Measurements from ENCODE around the gene IDH3A. TPM values are rescaled to one million over a fixed set of nuclear protein-coding genes. Genes with fewer than 3 reads are reported as not detected.

Gene IDH3A
- total RNA-seq, 1 donor from 2014 or later, result 19.3 TPM

DNA sequence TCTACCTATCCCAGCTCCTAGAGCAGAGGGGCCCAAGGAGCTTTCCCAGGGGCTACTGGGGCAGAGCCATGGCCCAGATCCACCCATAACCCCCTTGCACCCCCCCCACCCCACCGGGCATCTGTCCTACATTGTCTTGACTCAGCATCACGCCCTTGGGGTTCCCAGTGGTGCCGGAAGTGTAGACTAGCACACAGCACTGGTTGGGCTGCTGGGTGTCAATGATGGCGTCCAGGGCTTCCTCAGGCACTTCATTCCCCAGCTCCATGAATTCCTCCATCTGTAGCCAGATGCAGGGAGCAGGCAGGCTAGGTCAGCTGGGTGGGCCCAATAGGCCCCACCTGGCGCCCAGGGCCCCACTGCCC, 33.2 kb downstream of the IDH3A start:
- Mint-ChIP-seq H3K9me3 (no peaks in the 10 kb centered on the region), H3K27ac (no peak overlapping the region), H3K27me3 (ENCODE audit: insufficient read depth, low read depth) (peaks cover 3% of the 10 kb centered on the region), H3K4me1 (no peaks in the 10 kb centered on the region), H3K36me3 (no peaks in the 10 kb centered on the region), H3K4me3 (no peak overlapping the region)
- Histone ChIP-seq H3K27ac (no peak overlapping the region), H3K4me3 (no peak overlapping the region), H3K36me3 (no peaks in the 10 kb centered on the region), H3F3A (ENCODE audit: low read depth) (no peaks in the 10 kb centered on the region), H3K9ac (no peak overlapping the region), H3K4me1 (no peaks in the 10 kb centered on the region), H3K79me2 (ENCODE audit: low read depth) (no peaks in the 10 kb centered on the region), H3K27me3 (no peaks in the 10 kb centered on the region), H3K4me2 (no peak overlapping the region), H4K20me1 (ENCODE audit: low read depth) (no peaks in the 10 kb centered on the region), H3K9me3 (ENCODE audit: low read depth) (no peaks in the 10 kb centered on the region), H2AFZ (replicated peaks) (no peak overlapping the region)
- no peak for DNase-seq (ENCODE audit: low spot score)
- TF ChIP-seq EZH2 (IDR thresholded peaks at IDR 0.05) (no peak), EZH2phosphoT487 (IDR thresholded peaks at IDR 0.05) (no peak)
- TF ChIP-seq, protein P1, sequence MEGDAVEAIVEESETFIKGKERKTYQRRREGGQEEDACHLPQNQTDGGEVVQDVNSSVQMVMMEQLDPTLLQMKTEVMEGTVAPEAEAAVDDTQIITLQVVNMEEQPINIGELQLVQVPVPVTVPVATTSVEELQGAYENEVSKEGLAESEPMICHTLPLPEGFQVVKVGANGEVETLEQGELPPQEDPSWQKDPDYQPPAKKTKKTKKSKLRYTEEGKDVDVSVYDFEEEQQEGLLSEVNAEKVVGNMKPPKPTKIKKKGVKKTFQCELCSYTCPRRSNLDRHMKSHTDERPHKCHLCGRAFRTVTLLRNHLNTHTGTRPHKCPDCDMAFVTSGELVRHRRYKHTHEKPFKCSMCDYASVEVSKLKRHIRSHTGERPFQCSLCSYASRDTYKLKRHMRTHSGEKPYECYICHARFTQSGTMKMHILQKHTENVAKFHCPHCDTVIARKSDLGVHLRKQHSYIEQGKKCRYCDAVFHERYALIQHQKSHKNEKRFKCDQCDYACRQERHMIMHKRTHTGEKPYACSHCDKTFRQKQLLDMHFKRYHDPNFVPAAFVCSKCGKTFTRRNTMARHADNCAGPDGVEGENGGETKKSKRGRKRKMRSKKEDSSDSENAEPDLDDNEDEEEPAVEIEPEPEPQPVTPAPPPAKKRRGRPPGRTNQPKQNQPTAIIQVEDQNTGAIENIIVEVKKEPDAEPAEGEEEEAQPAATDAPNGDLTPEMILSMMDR (IDR thresholded peaks at IDR 0.05), result no peak

DNA sequence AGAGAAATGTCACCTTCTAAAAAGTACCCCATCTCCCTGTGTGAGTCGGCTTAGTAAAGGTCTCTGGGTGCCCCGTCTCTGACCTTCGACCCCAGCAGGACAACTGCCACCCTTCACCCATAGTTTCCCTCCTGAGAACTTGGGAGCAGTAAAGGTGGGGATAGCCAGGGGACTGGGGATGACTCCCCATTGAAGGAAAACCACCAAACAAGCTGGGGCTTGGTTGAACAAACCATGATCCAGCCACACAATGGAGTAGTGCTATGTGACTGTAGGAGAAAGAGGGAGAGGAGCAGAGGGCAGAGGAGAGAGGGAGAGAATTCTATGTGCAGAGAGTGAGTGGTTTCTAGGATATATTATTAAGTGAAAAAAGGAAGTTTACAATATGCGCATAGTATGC, 33.7 kb downstream of the IDH3A start:
- Histone ChIP-seq H3K36me3 (no peaks in the 10 kb centered on the region), H3K79me2 (ENCODE audit: low read depth) (no peaks in the 10 kb centered on the region), H3K4me2 (no peak overlapping the region), H3K27me3 (no peaks in the 10 kb centered on the region), H3K9me3 (ENCODE audit: low read depth) (no peaks in the 10 kb centered on the region), H2AFZ (replicated peaks) (no peak overlapping the region), H3K27ac (no peak overlapping the region), H3F3A (ENCODE audit: low read depth) (no peaks in the 10 kb centered on the region), H3K4me3 (no peak overlapping the region), H3K4me1 (no peaks in the 10 kb centered on the region), H4K20me1 (ENCODE audit: low read depth) (no peaks in the 10 kb centered on the region), H3K9ac (no peak overlapping the region)
- peaks cover 3% of the 10 kb centered on the region for H3K27me3 Mint-ChIP-seq (ENCODE audit: insufficient read depth, low read depth)
- H3K4me3 Mint-ChIP-seq, result no peak overlapping the region
- no peak for DNase-seq (ENCODE audit: low spot score)
- no peak overlapping the region for H3K27ac Mint-ChIP-seq
- no peaks in the 10 kb centered on the region for H3K9me3 Mint-ChIP-seq
- H3K36me3 Mint-ChIP-seq, result no peaks in the 10 kb centered on the region
- no peak for TF ChIP-seq EZH2phosphoT487 (IDR thresholded peaks at IDR 0.05)
- TF ChIP-seq EZH2 (IDR thresholded peaks at IDR 0.05), result no peak
- TF ChIP-seq, protein P1 (IDR thresholded peaks at IDR 0.05), result no peak
- no peaks in the 10 kb centered on the region for H3K4me1 Mint-ChIP-seq

DNA sequence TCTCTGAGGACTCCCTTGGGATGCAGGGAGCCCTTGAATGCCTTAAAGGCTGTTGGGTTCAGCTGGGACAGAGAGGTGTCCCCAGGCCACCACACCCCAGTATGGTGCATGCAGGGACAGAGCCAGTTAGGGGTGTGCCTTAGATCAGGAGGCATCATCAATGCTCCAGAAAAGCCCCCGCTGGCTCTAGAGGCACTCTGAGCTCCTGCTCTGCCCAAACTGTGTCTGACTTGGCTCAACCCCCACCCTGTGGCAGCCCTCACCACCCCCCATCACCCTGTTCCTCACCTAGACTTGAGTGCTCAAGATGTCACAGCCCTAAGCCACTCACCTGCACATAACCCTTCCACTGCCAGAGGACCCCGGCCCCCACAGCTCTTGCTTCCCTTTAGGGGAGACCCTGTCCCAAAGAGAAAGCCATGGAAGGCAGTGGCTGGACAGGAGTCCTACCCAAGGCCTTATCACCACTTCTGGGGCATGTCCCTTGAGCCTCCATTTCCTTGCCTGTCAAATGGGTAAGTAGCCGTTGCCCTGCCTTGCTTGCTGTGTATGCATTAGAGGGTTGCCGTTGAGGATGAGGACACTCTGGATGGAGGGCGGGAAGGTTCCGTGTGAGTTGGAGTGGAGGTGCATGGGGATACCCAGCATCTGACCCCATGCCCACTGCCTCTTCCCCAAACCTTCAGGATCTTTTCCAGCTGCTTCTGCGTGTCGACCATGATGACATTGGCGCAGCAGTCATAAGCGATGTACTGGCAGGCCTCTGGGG, 43.8 kb downstream of the IDH3A start:
- Mint-ChIP-seq H3K27ac (no peak overlapping the region), H3K4me3 (no peak overlapping the region), H3K9me3 (no peaks in the 10 kb centered on the region), H3K36me3 (no peaks in the 10 kb centered on the region), H3K4me1 (no peaks in the 10 kb centered on the region), H3K27me3 (ENCODE audit: insufficient read depth, low read depth) (peaks cover 6% of the 10 kb centered on the region)
- Histone ChIP-seq H3K9me3 (ENCODE audit: low read depth) (peaks cover 3% of the 10 kb centered on the region), H3K27me3 (no peaks in the 10 kb centered on the region), H3K4me1 (no peaks in the 10 kb centered on the region), H3K79me2 (ENCODE audit: low read depth) (no peaks in the 10 kb centered on the region), H3K27ac (no peak overlapping the region), H3K9ac (no peak overlapping the region), H2AFZ (replicated peaks) (no peak overlapping the region), H3K4me3 (no peak overlapping the region), H3K4me2 (no peak overlapping the region), H4K20me1 (ENCODE audit: low read depth) (no peaks in the 10 kb centered on the region), H3K36me3 (no peaks in the 10 kb centered on the region), H3F3A (ENCODE audit: low read depth) (no peaks in the 10 kb centered on the region)
- no peak for TF ChIP-seq EZH2 (IDR thresholded peaks at IDR 0.05)
- TF ChIP-seq, protein P1 (IDR thresholded peaks at IDR 0.05), result no peak
- TF ChIP-seq EZH2phosphoT487 (IDR thresholded peaks at IDR 0.05), result no peak
- DNase-seq (ENCODE audit: low spot score), result no peak

Data from neural progenitor cell (in vitro differentiated cells).